ENCODE results near the gene KCNQ1. TPM values are rescaled to one million over a fixed set of nuclear protein-coding genes. Genes with fewer than 3 reads are reported as not detected.
"Not testable (repeated sequence)": the region's sequence is repeated elsewhere in the genome, so short reads cannot be mapped to it uniquely, and the experiment has no call there.

The KCNQ1 gene
- total and polyA plus RNA-seq, 7 experiments from 2014 or later: 14.7 to 46.4 (median 36.9) TPM

DNA sequence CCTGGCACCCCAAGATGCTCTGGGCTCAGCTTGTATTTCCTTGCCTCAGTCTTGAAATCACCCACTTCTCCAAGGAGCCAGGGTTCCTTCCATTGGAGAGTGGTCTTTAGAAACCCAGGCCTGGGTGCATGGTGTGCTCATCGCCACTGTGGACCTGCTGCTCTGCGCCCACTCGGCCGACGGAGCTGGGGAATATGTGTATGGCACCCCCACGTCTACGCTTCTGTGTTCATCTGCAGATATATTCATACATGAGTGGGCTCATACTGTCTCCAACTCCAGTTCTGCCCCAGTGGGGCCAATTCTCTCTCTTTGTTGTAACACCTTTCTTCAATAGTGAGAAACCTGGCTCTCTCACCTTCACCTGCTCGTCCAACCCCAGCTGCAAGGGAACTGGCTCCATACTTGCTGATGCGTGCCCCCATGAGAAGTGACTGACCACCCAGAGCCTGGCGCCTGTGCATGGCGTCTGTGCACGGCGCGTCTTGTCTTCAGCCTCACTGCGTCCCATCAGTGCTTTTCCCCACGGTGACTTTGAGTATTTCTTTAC is 39.8 kb downstream of the KCNQ1 start:
- H3K4me1 Mint-ChIP-seq: peaks cover 15 to 47% (median 38%) of the 10 kb centered on the region in 7 donors
- Histone ChIP-seq H3K27ac (ENCODE audit: low read depth, low read length) (no peak overlapping the region), H3K4me1 (ENCODE audit: control insufficient read depth in 2 of 2, insufficient read depth in 2 of 2, low read length in 2 of 2) (peaks cover 0 to 6% of the 10 kb centered on the region in 2 donors), H3K9me3 (ENCODE audit: control insufficient read depth in 2 of 3, low read length in 3 of 3) (peaks cover 0 to 12% (median 10%) of the 10 kb centered on the region in 3 experiments), H3K4me3 (ENCODE audit: low read length) (no peak overlapping the region), H3K36me3 (ENCODE audit: control insufficient read depth in 2 of 3, insufficient read depth in 3 of 3, low read length in 3 of 3) (peaks cover 0 to 11% (median 0%) of the 10 kb centered on the region in 3 experiments), H3K27me3 (ENCODE audit: control insufficient read depth in 2 of 2, insufficient read depth in 2 of 2, low read length in 2 of 2) (no peaks in the 10 kb centered on the region)
- H3K9me3 Mint-ChIP-seq: peaks cover 16 to 52% (median 30%) of the 10 kb centered on the region in 11 donors
- CTCF ChIA-PET: no interaction called here
- H3K27me3 Mint-ChIP-seq: peaks cover 0 to 3% (median 0%) of the 10 kb centered on the region in 5 donors
- H3K4me3 Mint-ChIP-seq: no peak overlapping the region
- no peak for ATAC-seq
- POLR2A ChIA-PET: no interaction called here
- intact Hi-C loops (cut with micrococcal nuclease): loop anchor here in 1 of 2 donors (5.0 kb wide), 1 partner anchor 37 kb away; the partner anchor contains the start of gene KCNQ1
- no peak for DNase-seq
- H3K36me3 Mint-ChIP-seq: peaks cover 31 to 68% (median 66%) of the 10 kb centered on the region in 5 donors
- H3K27ac Mint-ChIP-seq: peak overlapping the region in 2 of 9 donors; percentile 27 to 39

DNA sequence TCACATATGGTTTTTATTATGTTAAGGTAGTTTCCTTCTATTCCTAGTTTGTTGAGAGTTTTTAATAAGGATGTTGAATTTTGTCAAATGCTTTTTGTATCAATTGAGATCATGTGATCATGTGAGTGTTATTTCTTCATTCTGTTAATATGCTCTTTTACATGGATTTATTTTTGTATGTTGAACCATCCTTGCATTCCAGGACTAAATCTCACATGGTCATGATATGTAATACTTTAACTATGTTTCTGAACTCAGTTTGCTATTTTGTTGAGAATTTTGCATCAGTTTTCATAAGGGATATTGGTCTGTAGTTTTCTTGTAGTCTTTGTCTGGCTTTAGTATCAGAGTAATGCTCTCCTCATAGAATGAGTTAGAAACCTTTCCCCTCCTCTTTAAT is 43.2 kb downstream of the KCNQ1 start:
- CTCF ChIA-PET: interaction anchor here (0.8 to 1.2 kb wide), 2 partner anchors 9 to 63 kb away, joined by 3 to 5 read pairs; no protein-coding TSS in a partner anchor
- H3K9me3 ChIP-seq (ENCODE audit: control insufficient read depth in 2 of 3, low read length in 3 of 3): peaks cover 0 to 12% (median 10%) of the 10 kb centered on the region in 3 experiments
- H3K36me3 Mint-ChIP-seq: peaks cover 23 to 80% (median 78%) of the 10 kb centered on the region in 5 donors
- peaks cover 0 to 14% (median 0%) of the 10 kb centered on the region in 3 experiments for H3K36me3 ChIP-seq (ENCODE audit: control insufficient read depth in 2 of 3, insufficient read depth in 3 of 3, low read length in 3 of 3)
- no peaks in the 10 kb centered on the region for H3K27me3 ChIP-seq (ENCODE audit: control insufficient read depth in 2 of 2, insufficient read depth in 2 of 2, low read length in 2 of 2)
- ATAC-seq (no peak), DNase-seq (no peak)
- no peaks in the 10 kb centered on the region for H3K4me1 ChIP-seq (ENCODE audit: control insufficient read depth in 2 of 2, insufficient read depth in 2 of 2, low read length in 2 of 2)
- peaks cover 0 to 19% (median 13%) of the 10 kb centered on the region in 7 donors for H3K4me1 Mint-ChIP-seq
- H3K27me3 Mint-ChIP-seq: peaks cover 0 to 2% (median 0%) of the 10 kb centered on the region in 5 donors
- H3K9me3 Mint-ChIP-seq: peaks cover 12 to 74% (median 38%) of the 10 kb centered on the region in 11 donors
- POLR2A ChIA-PET: no interaction called here
- intact Hi-C loops (cut with micrococcal nuclease): no loop called here
- H3K27ac Mint-ChIP-seq: no peak overlapping the region
- no peak overlapping the region for H3K4me3 ChIP-seq (ENCODE audit: low read length)
- H3K4me3 Mint-ChIP-seq: no peak overlapping the region
- no peak overlapping the region for H3K27ac ChIP-seq (ENCODE audit: low read depth, low read length)

DNA sequence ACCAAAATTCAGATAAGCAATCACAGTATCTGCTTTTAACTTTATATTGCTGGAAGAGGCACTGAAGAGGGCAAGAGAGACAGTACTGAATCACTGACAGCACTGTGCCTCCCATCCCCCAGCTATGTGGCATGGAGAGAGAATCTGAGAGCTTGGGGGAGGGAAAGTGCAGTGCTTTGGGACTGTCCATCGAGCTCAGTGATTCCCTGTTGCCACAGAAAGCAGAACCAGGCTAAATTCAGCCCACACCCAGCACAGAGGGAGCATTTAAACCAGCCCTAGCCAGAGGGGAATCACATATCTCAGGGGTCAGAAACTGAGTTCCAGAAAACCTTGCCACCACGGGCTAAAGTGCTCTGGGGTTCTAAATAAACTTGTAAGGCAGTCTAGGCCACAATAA is 44.3 kb downstream of the KCNQ1 start:
- no peaks in the 10 kb centered on the region for H3K27me3 Mint-ChIP-seq
- no peaks in the 10 kb centered on the region for H3K27me3 ChIP-seq (ENCODE audit: control insufficient read depth in 2 of 2, insufficient read depth in 2 of 2, low read length in 2 of 2)
- no peaks in the 10 kb centered on the region for H3K4me1 ChIP-seq (ENCODE audit: control insufficient read depth in 2 of 2, insufficient read depth in 2 of 2, low read length in 2 of 2)
- H3K4me3 ChIP-seq (ENCODE audit: low read length): no peak overlapping the region
- H3K4me3 Mint-ChIP-seq: no peak overlapping the region
- H3K9me3 Mint-ChIP-seq: peaks cover 14 to 85% (median 38%) of the 10 kb centered on the region in 11 donors
- peaks cover 0 to 15% (median 8%) of the 10 kb centered on the region in 7 donors for H3K4me1 Mint-ChIP-seq
- ATAC-seq (no peak), DNase-seq (no peak)
- H3K36me3 Mint-ChIP-seq: peaks cover 24 to 81% (median 74%) of the 10 kb centered on the region in 5 donors
- CTCF ChIA-PET: no interaction called here
- H3K27ac ChIP-seq (ENCODE audit: low read depth, low read length): no peak overlapping the region
- intact Hi-C loops (cut with micrococcal nuclease): no loop called here
- POLR2A ChIA-PET: no interaction called here
- H3K9me3 ChIP-seq (ENCODE audit: control insufficient read depth in 2 of 3, low read length in 3 of 3): peaks cover 0 to 12% (median 10%) of the 10 kb centered on the region in 3 experiments
- H3K27ac Mint-ChIP-seq: no peak overlapping the region
- peaks cover 0 to 14% (median 0%) of the 10 kb centered on the region in 3 experiments for H3K36me3 ChIP-seq (ENCODE audit: control insufficient read depth in 2 of 3, insufficient read depth in 3 of 3, low read length in 3 of 3)

DNA sequence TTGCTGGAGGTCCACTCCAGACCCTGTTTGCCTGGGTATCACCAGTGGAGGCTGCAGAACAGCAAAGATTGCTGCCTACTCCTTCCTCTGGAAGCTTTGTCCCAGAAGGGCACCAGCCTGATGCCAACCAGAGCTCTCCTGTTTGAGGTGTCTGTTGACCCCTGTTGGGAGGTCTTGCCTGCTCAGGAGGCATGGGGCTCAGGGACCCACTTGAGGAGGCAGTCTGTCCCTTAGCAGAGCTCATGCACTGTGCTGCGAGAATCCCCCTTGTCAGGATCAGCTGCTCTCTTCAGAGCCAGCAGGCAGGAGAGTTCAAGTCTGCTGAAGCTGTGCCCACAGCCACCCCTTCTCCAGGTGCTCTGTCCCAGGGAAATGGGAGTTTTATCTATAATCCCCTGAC is 53.1 kb downstream of the KCNQ1 start:
- ATAC-seq; H3K36me3 ChIP-seq (ENCODE audit: control insufficient read depth in 2 of 3, insufficient read depth in 3 of 3, low read length in 3 of 3); H3K27me3 ChIP-seq (ENCODE audit: control insufficient read depth in 2 of 2, insufficient read depth in 2 of 2, low read length in 2 of 2); H3K27ac ChIP-seq (ENCODE audit: low read depth, low read length); POLR2A ChIA-PET; intact Hi-C loops (cut with micrococcal nuclease); H3K4me1 ChIP-seq (ENCODE audit: control insufficient read depth in 2 of 2, insufficient read depth in 2 of 2, low read length in 2 of 2); H3K4me3 ChIP-seq (ENCODE audit: low read length); H3K27me3 Mint-ChIP-seq; H3K27ac Mint-ChIP-seq; H3K9me3 ChIP-seq (ENCODE audit: control insufficient read depth in 2 of 3, low read length in 3 of 3); DNase-seq: not testable (repeated sequence)
- H3K4me1 Mint-ChIP-seq: peaks cover 0 to 34% (median 10%) of the 10 kb centered on the region in 7 donors
- CTCF ChIA-PET: interaction anchor here (0.9 kb wide), 1 partner anchor 10 kb away, joined by 5 read pairs; no protein-coding TSS in a partner anchor
- H3K4me3 Mint-ChIP-seq: peak overlapping the region in 1 of 10 donors; percentile 45
- H3K36me3 Mint-ChIP-seq: peaks cover 26 to 67% (median 63%) of the 10 kb centered on the region in 5 donors
- H3K9me3 Mint-ChIP-seq: peaks cover 19 to 85% (median 45%) of the 10 kb centered on the region in 11 donors

DNA sequence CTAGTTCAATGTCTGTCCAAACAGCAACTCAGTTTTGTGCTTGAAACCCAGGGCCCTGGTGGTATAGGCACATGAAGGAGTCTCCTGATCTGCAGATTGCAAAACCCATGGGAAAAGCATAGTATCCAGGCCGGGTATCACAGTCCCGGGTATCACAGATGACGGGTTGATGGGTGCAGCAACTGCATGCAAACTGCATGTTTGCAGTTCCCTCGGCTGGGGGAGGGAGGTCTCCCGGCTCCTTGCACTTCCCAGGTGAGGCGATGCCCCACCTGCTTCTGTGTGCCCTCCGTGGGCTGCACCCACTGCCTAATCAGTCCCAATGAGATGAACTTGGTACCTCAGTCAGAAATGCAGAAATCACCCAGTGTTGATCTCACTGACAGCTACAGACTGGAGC is 53.9 kb downstream of the KCNQ1 start:
- Histone ChIP-seq H3K36me3 (ENCODE audit: control insufficient read depth in 2 of 3, insufficient read depth in 3 of 3, low read length in 3 of 3) (peaks cover 0 to 4% (median 0%) of the 10 kb centered on the region in 3 experiments), H3K4me3 (ENCODE audit: low read length) (no peak overlapping the region), H3K9me3 (ENCODE audit: control insufficient read depth in 2 of 3, low read length in 3 of 3) (peaks cover 0 to 4% (median 0%) of the 10 kb centered on the region in 3 experiments), H3K27me3 (ENCODE audit: control insufficient read depth in 2 of 2, insufficient read depth in 2 of 2, low read length in 2 of 2) (no peaks in the 10 kb centered on the region), H3K27ac (ENCODE audit: low read depth, low read length) (no peak overlapping the region), H3K4me1 (ENCODE audit: control insufficient read depth in 2 of 2, insufficient read depth in 2 of 2, low read length in 2 of 2) (no peaks in the 10 kb centered on the region)
- ATAC-seq: no peak
- DNase-seq: no peak
- intact Hi-C loops (cut with micrococcal nuclease): no loop called here
- Mint-ChIP-seq H3K36me3 (peaks cover 26 to 63% (median 55%) of the 10 kb centered on the region in 5 donors), H3K4me1 (peaks cover 0 to 35% (median 12%) of the 10 kb centered on the region in 7 donors), H3K4me3 (no peak overlapping the region), H3K27me3 (peaks cover 0 to 2% (median 0%) of the 10 kb centered on the region in 5 donors), H3K27ac (no peak overlapping the region), H3K9me3 (peaks cover 19 to 77% (median 39%) of the 10 kb centered on the region in 11 donors)
- POLR2A ChIA-PET: no interaction called here
- CTCF ChIA-PET: no interaction called here

DNA sequence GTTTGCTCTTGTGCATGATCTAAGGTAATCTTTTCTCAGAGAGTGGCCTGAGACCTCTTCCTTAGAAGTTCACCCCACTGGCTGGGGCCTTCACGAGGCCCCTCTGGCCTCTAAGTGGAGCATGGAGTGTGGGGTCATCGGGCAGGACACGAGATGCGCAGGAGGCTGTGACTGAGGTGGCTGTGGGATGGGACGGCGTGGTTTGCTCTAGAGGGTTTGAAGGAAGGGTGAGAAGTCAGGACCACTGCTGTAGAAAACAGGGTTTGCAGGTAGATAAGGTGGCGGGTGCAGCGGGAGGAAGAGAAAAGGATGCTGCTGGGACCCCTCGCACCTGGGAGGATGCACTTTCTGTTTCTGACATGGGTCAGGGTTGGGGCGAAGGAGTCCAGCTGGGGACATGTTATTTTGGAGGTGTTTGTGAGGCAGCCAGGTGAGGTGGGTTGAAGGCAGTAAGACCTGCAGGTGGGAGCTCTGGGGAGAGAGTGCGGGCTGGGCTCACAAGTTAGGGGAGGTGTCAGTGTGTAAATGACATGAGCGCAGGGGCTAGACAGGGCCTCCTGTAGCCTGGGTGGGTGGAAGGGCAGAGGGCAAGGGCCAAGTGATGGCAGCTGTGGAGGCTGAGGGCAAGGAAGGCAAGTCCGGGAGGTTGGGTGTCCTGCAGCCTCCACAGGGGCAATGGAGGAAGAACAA is 62.5 kb downstream of the KCNQ1 start:
- no peak for DNase-seq
- POLR2A ChIA-PET: no interaction called here
- H3K36me3 Mint-ChIP-seq: peaks cover 0 to 7% (median 0%) of the 10 kb centered on the region in 5 donors
- H3K9me3 ChIP-seq (ENCODE audit: control insufficient read depth in 2 of 3, low read length in 3 of 3): no peaks in the 10 kb centered on the region
- intact Hi-C loops (cut with micrococcal nuclease): no loop called here
- ATAC-seq: no peak
- H3K9me3 Mint-ChIP-seq: peaks cover 0 to 8% (median 0%) of the 10 kb centered on the region in 11 donors
- no peaks in the 10 kb centered on the region for H3K27me3 ChIP-seq (ENCODE audit: control insufficient read depth in 2 of 2, insufficient read depth in 2 of 2, low read length in 2 of 2)
- no peak overlapping the region for H3K27ac ChIP-seq (ENCODE audit: low read depth, low read length)
- no peak overlapping the region for H3K4me3 Mint-ChIP-seq
- CTCF ChIA-PET: no interaction called here
- peaks cover 0 to 4% (median 0%) of the 10 kb centered on the region in 5 donors for H3K27me3 Mint-ChIP-seq
- H3K4me3 ChIP-seq (ENCODE audit: low read length): no peak overlapping the region
- H3K36me3 ChIP-seq (ENCODE audit: control insufficient read depth in 2 of 3, insufficient read depth in 3 of 3, low read length in 3 of 3): no peaks in the 10 kb centered on the region
- H3K4me1 ChIP-seq (ENCODE audit: control insufficient read depth in 2 of 2, insufficient read depth in 2 of 2, low read length in 2 of 2): no peaks in the 10 kb centered on the region
- peak overlapping the region in 5 of 9 donors; percentile 23 to 84 (median 63) for H3K27ac Mint-ChIP-seq
- H3K4me1 Mint-ChIP-seq: peaks cover 5 to 54% (median 41%) of the 10 kb centered on the region in 7 donors

Measured in naive thymus-derived CD4-positive, alpha-beta T cell (primary cell).